GM12878 (cell line): ENCODE measurements around the gene IP6K3. TPM values are rescaled to one million over a fixed set of nuclear protein-coding genes. Genes with fewer than 3 reads are reported as not detected.

Experiments used
- ATAC-seq: fragments of 200-7000 bp; cut with Tn5 transposase; 3 replicates; pipeline ENCODE4 v1.9.1; 2020; ENCODE audit warnings: mild to moderate bottlenecking, moderate library complexity
- BruUV-seq: library from RNA; stranded (reverse); fragments of 400-500 nt; replicated peaks from 2 replicates; lab custom pipeline; 2021; lab: Mats Ljungman, UMichigan
- CTCF ChIA-PET: fragments of 300-600 bp; sonication (Branson Sonifier 250); formaldehyde crosslinking; extraction: SDS; loops from one replicate; lab custom pipeline; 2021; ENCODE audit warnings: inconsistent platforms; lab: Yijun Ruan, JAX
- POLR2A ChIA-PET: fragments of 350-600 bp; formaldehyde crosslinking; extraction: SDS; loops from one replicate; lab custom pipeline; 2021; ENCODE audit warnings: inconsistent platforms; lab: Charles Lee
- RAD21 ChIA-PET: fragments of 300-600 bp; sonication (Branson Sonifier 250); formaldehyde crosslinking; loops from one replicate; lab custom pipeline; 2023; ENCODE audit warnings: antibody characterized with exemption; ENCODE audit not compliant: unreplicated experiment; lab: Charles Lee
- SMC1A ChIA-PET: fragments of 300-600 bp; sonication (Branson Sonifier 250); formaldehyde crosslinking; loops from one replicate; lab custom pipeline; 2023; ENCODE audit not compliant: unreplicated experiment, uncharacterized antibody; lab: Charles Lee
- DNase-seq: peaks from one replicate; pipeline ENCODE4 v3.0.0-alpha.2; 2011; ENCODE audit warnings: low read depth, low spot score
- FAIRE-seq: peaks from 3 replicates; lab custom pipeline; 2011; peaks lifted over from hg19 to GRCh38; lab: Jason Lieb, UNC
- H2AFZ ChIP-seq: 2 replicates; pipeline ENCODE4 v1.6.0; 2011; ENCODE audit warnings: low read depth, low read length, control low read depth; ENCODE audit not compliant: control insufficient read depth
- H3K27ac ChIP-seq: 2 replicates; pipeline ENCODE4 v1.5.1; 2011; ENCODE audit warnings: control low read depth; ENCODE audit not compliant: control insufficient read depth, insufficient read depth
- H3K27me3 ChIP-seq, 2 experiments: replicated peaks in 1 of 2; 2 replicates each; pipeline versions ENCODE4 v1.6.0 to v1.6.1; 2011; ENCODE audit warnings: low read length in 1 of 2; ENCODE audit not compliant: control insufficient read depth in 2 of 2, insufficient read depth in 2 of 2
- H3K36me3 ChIP-seq, 2 experiments: 2 replicates each; pipeline ENCODE4 v1.5.1; 2011; ENCODE audit warnings: low read length in 1 of 2; ENCODE audit not compliant: control insufficient read depth in 2 of 2, insufficient read depth in 2 of 2
- H3K4me1 ChIP-seq: 2 replicates; pipeline ENCODE4 v1.6.1; 2011; ENCODE audit warnings: mild to moderate bottlenecking, low read length, moderate library complexity, mixed read lengths; ENCODE audit not compliant: control insufficient read depth, insufficient read depth
- H3K4me2 ChIP-seq: 2 replicates; pipeline ENCODE4 v1.6.0; 2011; ENCODE audit warnings: control low read depth; ENCODE audit not compliant: control insufficient read depth, insufficient read depth
- H3K4me3 ChIP-seq: fragments of 200-600 bp; sonication (generic); 2 replicates; pipeline ENCODE4 v1.5.1; 2016
- H3K79me2 ChIP-seq: 2 replicates; pipeline ENCODE4 v1.6.0; 2011; ENCODE audit warnings: low read length; ENCODE audit not compliant: control insufficient read depth, insufficient read depth
- H3K9ac ChIP-seq: 2 replicates; pipeline ENCODE4 v1.8.0; 2011; ENCODE audit warnings: low read length, control low read depth, mixed read lengths; ENCODE audit not compliant: control insufficient read depth, insufficient read depth
- H3K9me3 ChIP-seq: replicated peaks from 3 replicates; pipeline ENCODE4 v1.5.1; 2011; ENCODE audit warnings: mild to moderate bottlenecking, low read length; ENCODE audit not compliant: control insufficient read depth, insufficient read depth
- H4K20me1 ChIP-seq: 2 replicates; pipeline ENCODE4 v1.6.0; 2011; ENCODE audit not compliant: control insufficient read depth, insufficient read depth
- BHLHE40 ChIP-seq, 2 experiments: fragments of 450-650 bp in 1 of 2; IDR thresholded peaks; 2 replicates each; pipeline ENCODE4 v1.6.1; 2011 to 2017; ENCODE audit warnings: low read depth in 2 of 2, borderline replicate concordance in 1 of 2, improper control_type of control experiment in 1 of 2, low read length in 1 of 2, mild to moderate bottlenecking in 1 of 2
- CEBPZ ChIP-seq: fragments of 150-350 bp; IDR thresholded peaks from 2 replicates; pipeline ENCODE4 v1.6.1; 2016; ENCODE audit warnings: low read depth, low read length
- GABPA ChIP-seq: IDR thresholded peaks from 2 replicates; pipeline ENCODE4 v1.6.1; 2014; ENCODE audit warnings: antibody characterized with exemption, low read depth, mild to moderate bottlenecking, inconsistent platforms
- IKZF1 ChIP-seq: fragments of 450-650 bp; conservative IDR thresholded peaks from 2 replicates; pipeline ENCODE4 v1.6.1; 2017; ENCODE audit warnings: antibody characterized with exemption, mild to moderate bottlenecking
- IRF5 ChIP-seq: fragments of 450-650 bp; IDR thresholded peaks from 2 replicates; pipeline ENCODE4 v1.6.1; 2017; ENCODE audit warnings: borderline replicate concordance
- KDM1A ChIP-seq: fragments of 200-600 bp; sonication (generic); IDR thresholded peaks from 2 replicates; pipeline ENCODE4 v1.6.1; 2016; ENCODE audit warnings: borderline replicate concordance
- PAX8 ChIP-seq: fragments of 450-650 bp; IDR thresholded peaks from 2 replicates; pipeline ENCODE4 v1.6.1; 2017; ENCODE audit warnings: mild to moderate bottlenecking, moderate library complexity
- PBX3 ChIP-seq: IDR thresholded peaks from 2 replicates; pipeline ENCODE4 v1.6.1; 2011; ENCODE audit warnings: mild to moderate bottlenecking, low read depth, low read length, moderate library complexity; ENCODE audit not compliant: insufficient replicate concordance
- SP1 ChIP-seq: IDR thresholded peaks from one replicate; pipeline ENCODE4 v1.6.1; 2011; ENCODE audit warnings: low read depth, low read length
- STAT3 ChIP-seq: IDR thresholded peaks from 2 replicates; pipeline ENCODE4 v1.6.1; 2011; ENCODE audit warnings: low read depth, low read length, improper control_type of control experiment
- SUZ12 ChIP-seq: fragments of 200-600 bp; sonication (generic); IDR thresholded peaks from one replicate; pipeline ENCODE4 v1.6.1; 2018; ENCODE audit warnings: antibody characterized with exemption, mild to moderate bottlenecking; ENCODE audit not compliant: unreplicated experiment
- WGBS: methylation state at CpG from one replicate; pipeline ENCODE4 v1.1.6; 2016; ENCODE audit warnings: low lambda C conversion rate; ENCODE audit not compliant: insufficient replicate concordance, insufficient coverage; ENCODE audit errors: missing lambda C conversion rate; 5-methylcytosine and 5-hydroxymethylcytosine counted together
- in situ Hi-C: fragments of 300-500 bp; cut with MboI; formaldehyde crosslinking; loops from 9 replicates; pipeline ENCODE4 v1.14.3; 2018; ENCODE audit warnings: mixed read lengths
- intact Hi-C: fragments of 100-400 bp; cut with micrococcal nuclease; formaldehyde crosslinking; loops from one replicate; pipeline ENCODE4 v1.14.2; 2022; ENCODE audit not compliant: unreplicated experiment
- polyA plus RNA-seq, 11 experiments: library from polyadenylated mRNA; depleted of rRNA in 4 of 11; unstranded in 6 of 11; stranded (reverse) in 5 of 11; fragments of >200 nt; fragmentation: Nextera tagmentation in 4 of 11; fragmentation: Illumina TruSeq in 1 of 11; extraction: Ambion mirVana in 4 of 11; extraction: Trizol in 1 of 11; gene quantifications; 1 replicate in 1 of 11; 2 replicates in 10 of 11; pipeline versions ENCODE4 v1.2.1 to v1.2.3, GENCODE V29; 2011 to 2016; ENCODE audit warnings: inconsistent platforms in 2 of 11, missing spikeins in 2 of 11, low read depth in 1 of 11
- total RNA-seq, 4 experiments: library from RNA; depleted of rRNA in 3 of 4; stranded (reverse); fragments of >200 nt in 3 of 4; fragmentation: Illumina TruSeq in 1 of 4; extraction: Trizol in 1 of 4; gene quantifications; 2 replicates each; pipeline versions ENCODE4 v1.2.1 to v1.2.3, GENCODE V29; 2013 to 2021

Gene IP6K3
- total and polyA plus RNA-seq, 10 of the 15 experiments (the other 5 are each of a cell fraction or from before 2014, with no cell fraction given) = 0.02 to 0.15 (median 0.09) TPM; not detected in 7

- no peak overlapping the region for H3K9ac ChIP-seq
- no peak overlapping the region for H3K27ac ChIP-seq
- H3K4me3 ChIP-seq = no peak overlapping the region
- no peaks in the 10 kb centered on the region for H3K79me2 ChIP-seq
- FAIRE-seq (no peak), ATAC-seq (no peak), DNase-seq (no peak)
- no peak overlapping the region for H2AFZ ChIP-seq
- H4K20me1 ChIP-seq = no peaks in the 10 kb centered on the region
- H3K4me1 ChIP-seq = no peaks in the 10 kb centered on the region; the same call in 1 of the 2 replicates
- H3K4me2 ChIP-seq = no peak overlapping the region
- intact Hi-C loops = no loop called here
- ChIA-PET SMC1A (no interaction called here), RAD21 (no interaction called here), POLR2A (no interaction called here), CTCF (interaction anchor here (1.9 to 5.5 kb wide), 2 partner anchors 54 to 261 kb away, joined by 4 to 49 read pairs; partner anchors contain the start of gene UQCC2)
- TF ChIP-seq BHLHE40 (IDR thresholded peaks at IDR 0.05; ENCODE audit: borderline replicate concordance in 1 of 2, low read depth in 2 of 2, low read length in 1 of 2) (no peak), SP1 (no peak), IKZF1 (no peak)
- H3K9me3 ChIP-seq = no peaks in the 10 kb centered on the region
- no peaks in the 10 kb centered on the region for H3K36me3 ChIP-seq
- 35% methylated on average over 9 of the region's 9 CpGs for whole genome bisulfite sequencing
- no peaks in the 10 kb centered on the region; a peak in 1 of 4 replicates for H3K27me3 ChIP-seq
- in situ Hi-C loops = loop anchor here (5.0 kb wide), 1 partner anchor 392 kb away; no protein-coding TSS in a partner anchor
- BruUV-seq = no TSS peak
These were observed 18.7 kb upstream of the IP6K3 start for GRCh38 chr6:33765368-33765767.

GRCh38 chr6:33764036-33764435, 17.3 kb upstream of the IP6K3 start:
- DNase-seq = no peak
- no peak overlapping the region for H3K27ac ChIP-seq
- no TSS peak for BruUV-seq
- no peak overlapping the region for H3K4me2 ChIP-seq
- POLR2A ChIA-PET = no interaction called here
- no peak for FAIRE-seq
- H3K36me3 ChIP-seq = no peaks in the 10 kb centered on the region
- no peaks in the 10 kb centered on the region; a peak in 1 of 4 replicates for H3K27me3 ChIP-seq
- RAD21 ChIA-PET = no interaction called here
- in situ Hi-C loops = no loop called here
- no peak overlapping the region for H3K4me3 ChIP-seq
- no peaks in the 10 kb centered on the region for H3K9me3 ChIP-seq
- intact Hi-C loops = no loop called here
- H3K79me2 ChIP-seq = no peaks in the 10 kb centered on the region
- 0% methylated on average over 2 of the region's 2 CpGs for WGBS
- SMC1A ChIA-PET = no interaction called here
- H3K9ac ChIP-seq = no peak overlapping the region
- no peak overlapping the region for H2AFZ ChIP-seq
- H4K20me1 ChIP-seq = no peaks in the 10 kb centered on the region
- TF ChIP-seq GABPA (no peak), KDM1A (no peak), CEBPZ (no peak), IRF5 (no peak), SUZ12 (no peak), PBX3 (no peak), PAX8 (no peak), STAT3 (no peak)
- H3K4me1 ChIP-seq = no peaks in the 10 kb centered on the region; the same call in 1 of the 2 replicates
- CTCF ChIA-PET = interaction anchor here (1.2 to 1.4 kb wide), 2 partner anchors 20 to 53 kb away, joined by 3 read pairs; partner anchors contain the start of gene UQCC2
- ATAC-seq = no peak
